Thymus (tissue), 11 donors: ENCODE results near the gene WDHD1. TPM values are rescaled to one million over a fixed set of nuclear protein-coding genes. Genes with fewer than 3 reads are reported as not detected.
"Not testable (repeated sequence)": the region's sequence is repeated elsewhere in the genome, so short reads cannot be mapped to it uniquely, and the experiment has no call there.

ENCODE experiments used
- DNase-seq, 9 donors: peaks; one replicate each; pipeline ENCODE4 v3.0.0-alpha.2; 2013; ENCODE audit warnings: low spot score in 9 of 9, low read depth in 6 of 9, missing footprints in 1 of 9
- H3K27ac ChIP-seq, 2 donors: one replicate each; pipeline ENCODE4 v1.5.1; 2013; ENCODE audit warnings: control low read depth in 1 of 2, low read depth in 1 of 2, low read length in 1 of 2, mild to moderate bottlenecking in 1 of 2, moderate library complexity in 1 of 2
- H3K27me3 ChIP-seq, 2 donors: one replicate each; pipeline ENCODE4 v1.5.1; 2013; ENCODE audit warnings: low read length in 1 of 2; ENCODE audit not compliant: control insufficient read depth in 2 of 2, insufficient read depth in 1 of 2
- H3K36me3 ChIP-seq, 2 donors: one replicate each; pipeline ENCODE4 v1.5.1; 2013; ENCODE audit warnings: low read length in 1 of 2, mild to moderate bottlenecking in 1 of 2, moderate library complexity in 1 of 2; ENCODE audit not compliant: control insufficient read depth in 2 of 2, insufficient read depth in 2 of 2
- H3K4me1 ChIP-seq, 2 donors: one replicate each; pipeline ENCODE4 v1.5.1; 2013; ENCODE audit warnings: low read length in 2 of 2; ENCODE audit not compliant: control insufficient read depth in 2 of 2, insufficient read depth in 2 of 2
- H3K4me3 ChIP-seq, 2 donors: one replicate each; pipeline ENCODE4 v1.5.1; 2013; ENCODE audit warnings: low read length in 2 of 2, control low read depth in 1 of 2, mild to moderate bottlenecking in 1 of 2
- H3K9me3 ChIP-seq, 2 donors: one replicate each; pipeline ENCODE4 v1.5.1; 2013; ENCODE audit warnings: low read length in 1 of 2, mild to moderate bottlenecking in 1 of 2; ENCODE audit not compliant: control insufficient read depth in 2 of 2, insufficient read depth in 1 of 2
- WGBS: extraction: QIAGEN DNeasy Blood & Tissue Kit; methylation state at CpG from one replicate; pipeline ENCODE4 v1.1.7; 2013; 5-methylcytosine and 5-hydroxymethylcytosine counted together
- polyA plus RNA-seq: library from polyadenylated mRNA; stranded (reverse); fragments of 200-250 nt; gene quantifications from one replicate; pipeline ENCODE4 v1.2.3, GENCODE V29; 2013
- total RNA-seq: library from RNA; stranded (reverse); fragments of 120-200 nt; gene quantifications from one replicate; pipeline ENCODE4 v1.2.4, GENCODE V29; 2013
- donor health status: healthy.

WDHD1 gene
- total and polyA plus RNA-seq, 2 donors = 3.7 to 20.3 TPM

DNA sequence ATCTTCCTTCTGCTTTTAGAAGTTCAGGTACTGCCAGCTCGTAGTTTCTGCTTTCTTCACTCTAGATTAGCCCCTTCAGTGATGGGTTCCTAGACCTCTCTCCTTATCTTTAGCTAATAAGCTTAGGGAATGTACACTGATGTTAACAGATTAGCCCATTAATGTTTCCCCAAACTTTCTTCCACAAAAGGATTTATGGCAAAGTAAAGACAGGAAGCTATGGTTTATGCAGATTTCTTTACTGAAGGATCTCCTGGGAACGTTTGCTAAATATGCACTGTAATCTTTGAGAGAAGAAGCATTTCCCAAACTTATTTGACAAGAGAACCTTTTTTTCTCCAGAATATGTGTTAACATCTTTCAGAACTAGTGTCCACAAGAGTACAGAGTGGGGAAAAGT lies 4.3 kb upstream of the WDHD1 start:
- Histone ChIP-seq H3K27me3 (no peaks in the 10 kb centered on the region), H3K4me3 (no peak overlapping the region), H3K36me3 (peaks cover 0 to 11% of the 10 kb centered on the region in 2 donors), H3K9me3 (no peaks in the 10 kb centered on the region), H3K4me1 (peaks cover 3 to 7% of the 10 kb centered on the region in 2 donors), H3K27ac (no peak overlapping the region)
- WGBS = 58% methylated on average over 2 of the region's 2 CpGs
- no peak for DNase-seq

DNA sequence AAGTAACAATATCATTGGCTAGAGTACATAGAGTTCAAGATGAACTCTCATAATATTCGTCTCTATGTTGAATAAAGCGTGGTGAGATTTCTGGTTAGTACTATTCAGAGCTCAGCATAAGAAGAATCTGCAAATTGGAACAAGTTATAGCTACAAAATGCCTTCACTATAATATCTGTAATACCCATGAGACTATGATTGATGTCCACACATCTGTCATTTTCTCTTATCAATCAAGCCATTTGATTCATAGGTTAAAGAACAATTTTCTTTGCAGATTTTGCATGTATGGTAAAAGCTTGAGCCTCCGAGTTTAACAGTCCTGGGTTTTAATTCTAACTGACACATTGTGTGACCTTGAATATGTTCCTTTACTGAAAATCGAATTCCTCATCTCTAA lies 1.6 kb upstream of the WDHD1 start:
- WGBS = 91% methylated on average over 4 of the region's 4 CpGs
- Histone ChIP-seq H3K36me3 (peaks cover 0 to 3% of the 10 kb centered on the region in 2 donors), H3K27me3 (no peaks in the 10 kb centered on the region), H3K9me3 (no peaks in the 10 kb centered on the region), H3K27ac (no peak overlapping the region), H3K4me1 (peaks cover 3 to 7% of the 10 kb centered on the region in 2 donors), H3K4me3 (peak overlapping the region; percentile 59 to 95)
- no peak for DNase-seq

DNA sequence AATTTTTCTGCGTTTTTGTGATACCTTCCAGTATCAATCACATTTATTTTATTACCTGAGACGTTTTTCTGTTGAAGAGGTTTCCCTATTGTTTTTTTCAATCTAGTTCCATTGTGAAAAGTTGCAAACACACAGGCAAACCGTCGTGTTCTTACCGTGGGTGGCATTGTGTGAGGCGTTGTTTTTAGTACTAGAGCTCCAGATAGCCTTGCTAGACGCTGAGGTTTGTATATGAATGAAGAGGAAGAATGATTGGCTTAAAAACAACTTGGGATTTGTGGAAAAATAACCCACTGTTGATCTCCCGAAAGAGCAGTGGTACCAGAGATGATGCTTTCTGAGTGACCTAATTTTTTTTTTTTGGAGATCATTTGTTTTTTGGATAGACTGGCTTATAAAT lies 1.2 kb upstream of the WDHD1 start:
- H3K27ac ChIP-seq = no peak overlapping the region
- H3K4me1 ChIP-seq = peaks cover 3 to 7% of the 10 kb centered on the region in 2 donors
- H3K4me3 ChIP-seq = peak overlapping the region; percentile 59 to 95
- H3K27me3 ChIP-seq = no peaks in the 10 kb centered on the region
- 15% methylated on average over 8 of the region's 8 CpGs for WGBS
- peaks cover 0 to 3% of the 10 kb centered on the region in 2 donors for H3K36me3 ChIP-seq
- H3K9me3 ChIP-seq = no peaks in the 10 kb centered on the region
- DNase-seq = peak in 1 of 9 donors; percentile 36

DNA sequence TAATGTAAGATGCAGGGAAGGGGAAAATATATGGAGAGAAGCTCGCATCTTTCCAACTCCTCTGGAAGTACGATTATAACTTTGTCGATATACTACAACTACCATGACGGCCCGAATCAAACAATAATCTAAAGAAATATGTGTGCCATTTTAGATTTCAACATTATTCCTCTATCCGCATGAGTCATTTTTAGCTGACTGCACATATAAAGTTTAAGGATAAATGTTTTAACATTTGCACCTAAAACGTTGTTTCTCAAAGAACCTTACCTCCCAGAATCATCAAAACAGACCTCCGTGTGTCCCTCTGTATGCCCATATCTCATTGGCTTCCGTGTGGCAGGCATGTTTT lies 482 bp downstream of the WDHD1 start:
- H3K27ac ChIP-seq = peak overlapping the region; percentile 58 to 59
- H3K4me3 ChIP-seq = peak overlapping the region; percentile 59 to 95
- H3K27me3 ChIP-seq = no peaks in the 10 kb centered on the region
- no peaks in the 10 kb centered on the region for H3K9me3 ChIP-seq
- H3K36me3 ChIP-seq = peaks cover 0 to 1% of the 10 kb centered on the region in 2 donors
- no peak for DNase-seq
- 4% methylated on average over 9 of the region's 9 CpGs for WGBS
- peaks cover 3 to 7% of the 10 kb centered on the region in 2 donors for H3K4me1 ChIP-seq

DNA sequence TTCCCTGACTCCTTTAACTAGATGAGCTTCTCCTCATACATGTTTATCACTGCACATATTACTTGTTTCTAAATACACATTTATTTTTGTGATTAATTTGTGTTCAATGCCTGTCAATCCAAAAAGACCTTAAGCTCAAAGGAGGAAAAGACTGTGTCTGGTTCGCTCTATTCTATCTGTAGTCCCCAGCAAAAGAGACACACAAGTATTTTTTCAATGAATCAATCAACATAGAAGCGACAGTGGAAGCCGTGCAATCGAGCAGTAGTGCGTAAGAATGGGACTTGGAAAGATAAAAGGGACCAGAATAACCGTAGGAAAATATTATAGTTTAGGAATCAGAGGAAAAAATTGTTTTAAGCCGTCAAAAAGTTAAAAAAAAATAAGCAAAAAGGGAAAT lies 951 bp downstream of the WDHD1 start:
- DNase-seq = no peak
- no peaks in the 10 kb centered on the region for H3K9me3 ChIP-seq
- peaks cover 3 to 7% of the 10 kb centered on the region in 2 donors for H3K4me1 ChIP-seq
- H3K27me3 ChIP-seq = no peaks in the 10 kb centered on the region
- H3K4me3 ChIP-seq = peak overlapping the region; percentile 59 to 95
- no peak overlapping the region for H3K27ac ChIP-seq
- 62% methylated on average over 7 of the region's 7 CpGs for WGBS
- peaks cover 0 to 3% of the 10 kb centered on the region in 2 donors for H3K36me3 ChIP-seq

DNA sequence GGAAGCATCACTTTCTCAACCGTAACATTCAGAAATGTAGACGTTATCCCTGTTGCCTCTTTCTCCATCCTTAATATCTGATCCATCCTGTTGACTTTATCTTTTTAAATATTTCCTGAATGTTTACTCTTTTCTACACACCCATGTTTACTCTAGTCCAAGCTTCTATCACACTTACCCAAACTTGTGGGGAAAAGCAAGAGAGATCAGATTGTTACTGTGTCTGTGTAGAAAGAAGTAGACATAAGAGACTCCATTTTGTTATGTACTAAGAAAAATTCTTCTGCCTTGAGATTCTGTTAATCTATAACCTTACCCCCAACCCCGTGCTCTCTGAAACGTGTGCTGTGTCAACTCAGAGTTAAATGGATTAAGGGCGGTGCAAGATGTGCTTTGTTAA lies 2.5 kb downstream of the WDHD1 start:
- H3K9me3 ChIP-seq, H3K27ac ChIP-seq, H3K27me3 ChIP-seq, DNase-seq, H3K4me3 ChIP-seq, H3K4me1 ChIP-seq, H3K36me3 ChIP-seq: not testable (repeated sequence)
- over 99% methylated on average over 4 of the region's 5 CpGs for WGBS

DNA sequence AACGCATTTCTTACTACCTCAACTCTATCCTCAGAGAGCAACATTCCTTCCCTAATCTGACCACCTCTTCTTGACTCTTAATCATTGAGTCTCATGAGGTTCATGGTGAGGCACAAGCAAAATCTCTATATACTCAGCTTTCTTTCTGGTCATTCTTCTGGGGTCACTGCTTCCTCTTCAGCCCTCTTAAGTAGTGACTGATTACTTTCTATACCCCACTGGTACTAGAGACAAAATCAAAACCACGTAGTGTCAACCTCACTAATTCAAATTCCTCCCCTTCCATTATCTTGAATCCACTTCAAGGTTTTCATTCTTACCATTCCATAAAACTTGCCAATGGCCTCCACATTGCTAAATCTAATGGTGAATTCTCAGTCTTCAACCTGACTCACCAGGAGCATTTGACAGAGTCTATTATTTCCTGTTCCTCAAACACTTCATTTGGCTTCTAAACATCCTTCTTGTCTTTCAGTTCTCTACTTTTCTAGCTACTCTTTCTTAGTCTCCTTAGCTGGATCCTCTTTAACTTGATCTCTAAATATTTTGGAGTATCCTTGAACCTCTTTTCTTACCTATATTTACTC lies 6.8 kb downstream of the WDHD1 start:
- Histone ChIP-seq H3K9me3 (no peaks in the 10 kb centered on the region), H3K4me3 (no peak overlapping the region), H3K4me1 (no peaks in the 10 kb centered on the region), H3K27ac (no peak overlapping the region), H3K27me3 (no peaks in the 10 kb centered on the region), H3K36me3 (peaks cover 3 to 6% of the 10 kb centered on the region in 2 donors)
- no peak for DNase-seq
- WGBS = 97% methylated on average over 2 of the region's 2 CpGs

GRCh38 chr14:55015006-55015405 lies 11.9 kb downstream of the WDHD1 start:
- Histone ChIP-seq H3K9me3 (no peaks in the 10 kb centered on the region), H3K36me3 (peaks cover 4 to 14% of the 10 kb centered on the region in 2 donors), H3K4me1 (no peaks in the 10 kb centered on the region), H3K27me3 (no peaks in the 10 kb centered on the region), H3K27ac (no peak overlapping the region), H3K4me3 (no peak overlapping the region)
- DNase-seq = no peak
- 100% methylated on average over 2 of the region's 2 CpGs for WGBS

DNA sequence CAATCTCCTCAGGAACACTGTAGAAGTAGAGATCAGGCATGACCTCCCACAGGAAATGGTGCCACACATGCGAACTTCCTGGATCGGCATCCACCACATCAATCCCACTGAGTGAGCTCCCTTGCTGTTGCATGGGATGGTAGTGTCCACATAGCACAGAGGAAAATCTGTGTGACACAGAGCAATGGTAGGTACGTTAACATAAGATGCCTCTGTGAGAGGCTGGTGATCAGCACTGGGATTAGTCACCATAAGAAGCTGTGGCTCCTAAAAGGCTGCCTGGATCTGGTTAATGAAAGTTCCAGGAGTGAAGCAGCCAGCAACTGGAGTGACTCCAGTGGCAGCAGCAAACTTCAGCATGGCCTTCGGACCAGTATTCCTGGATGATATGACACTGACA lies 21.8 kb downstream of the WDHD1 start:
- Histone ChIP-seq H3K27ac (no peak overlapping the region), H3K36me3 (peaks cover 15 to 30% of the 10 kb centered on the region in 2 donors), H3K27me3 (no peaks in the 10 kb centered on the region), H3K9me3 (no peaks in the 10 kb centered on the region), H3K4me3 (no peak overlapping the region), H3K4me1 (no peaks in the 10 kb centered on the region)
- DNase-seq = no peak
- WGBS = 77% methylated on average over 4 of the region's 4 CpGs
